ENCODE data around the gene ITPR3. TPM values are rescaled to one million over a fixed set of nuclear protein-coding genes. Genes with fewer than 3 reads are reported as not detected.

The ITPR3 gene
- total RNA-seq, 1 donor from 2014 or later: 4.7 TPM

GRCh38 chr6:33642897-33643296, 21.8 kb downstream of the ITPR3 start:
- Histone ChIP-seq H3K4me1 (ENCODE audit: control insufficient read depth in 3 of 3, insufficient read depth in 3 of 3, low read length in 3 of 3) (no peaks in the 10 kb centered on the region), H3K36me3 (ENCODE audit: control insufficient read depth in 3 of 3, insufficient read depth in 3 of 3, low read length in 3 of 3) (no peaks in the 10 kb centered on the region), H3K27ac (ENCODE audit: low read depth, low read length) (no peak overlapping the region), H3K9me3 (ENCODE audit: control insufficient read depth in 3 of 3, low read length in 3 of 3) (no peaks in the 10 kb centered on the region), H3K27me3 (ENCODE audit: control insufficient read depth in 3 of 3, insufficient read depth in 3 of 3, low read length in 3 of 3) (no peaks in the 10 kb centered on the region), H3K4me3 (ENCODE audit: low read length in 3 of 3) (no peak overlapping the region), H3K9ac (ENCODE audit: low read depth in 1 of 3, low read length in 3 of 3) (no peak overlapping the region)

GRCh38 chr6:33651403-33651802, 30.3 kb downstream of the ITPR3 start:
- Histone ChIP-seq H3K9ac (ENCODE audit: low read depth in 1 of 3, low read length in 3 of 3) (no peak overlapping the region), H3K9me3 (ENCODE audit: control insufficient read depth in 3 of 3, low read length in 3 of 3) (no peaks in the 10 kb centered on the region), H3K4me3 (ENCODE audit: low read length in 3 of 3) (no peak overlapping the region), H3K4me1 (ENCODE audit: control insufficient read depth in 3 of 3, insufficient read depth in 3 of 3, low read length in 3 of 3) (peaks cover 0 to 2% (median 2%) of the 10 kb centered on the region in 3 donors), H3K27ac (ENCODE audit: low read depth, low read length) (no peak overlapping the region), H3K27me3 (ENCODE audit: control insufficient read depth in 3 of 3, insufficient read depth in 3 of 3, low read length in 3 of 3) (no peaks in the 10 kb centered on the region), H3K36me3 (ENCODE audit: control insufficient read depth in 3 of 3, insufficient read depth in 3 of 3, low read length in 3 of 3) (peaks cover 0 to under 1% (median 0%) of the 10 kb centered on the region in 3 donors)

- peaks cover 0 to 2% (median 0%) of the 10 kb centered on the region in 3 donors for H3K36me3 ChIP-seq (ENCODE audit: control insufficient read depth in 3 of 3, insufficient read depth in 3 of 3, low read length in 3 of 3)
- no peaks in the 10 kb centered on the region for H3K27me3 ChIP-seq (ENCODE audit: control insufficient read depth in 3 of 3, insufficient read depth in 3 of 3, low read length in 3 of 3)
- H3K9me3 ChIP-seq (ENCODE audit: control insufficient read depth in 3 of 3, low read length in 3 of 3): no peaks in the 10 kb centered on the region
- no peak overlapping the region for H3K27ac ChIP-seq (ENCODE audit: low read depth, low read length)
- H3K4me3 ChIP-seq (ENCODE audit: low read length in 3 of 3): no peak overlapping the region
- no peak overlapping the region for H3K9ac ChIP-seq (ENCODE audit: low read depth in 1 of 3, low read length in 3 of 3)
- peaks cover 0 to 2% (median 2%) of the 10 kb centered on the region in 3 donors for H3K4me1 ChIP-seq (ENCODE audit: control insufficient read depth in 3 of 3, insufficient read depth in 3 of 3, low read length in 3 of 3)
Observed at GRCh38 chr6:33652002-33652401, 30.9 kb downstream of the ITPR3 start.

GRCh38 chr6:33654831-33655554, 33.9 kb downstream of the ITPR3 start:
- H3K27me3 ChIP-seq (ENCODE audit: control insufficient read depth in 3 of 3, insufficient read depth in 3 of 3, low read length in 3 of 3): no peaks in the 10 kb centered on the region

GRCh38 chr6:33656844-33657243, 35.7 kb downstream of the ITPR3 start:
- H3K27ac ChIP-seq (ENCODE audit: low read depth, low read length): no peak overlapping the region
- H3K4me1 ChIP-seq (ENCODE audit: control insufficient read depth in 3 of 3, insufficient read depth in 3 of 3, low read length in 3 of 3): peaks cover 0 to 2% (median 2%) of the 10 kb centered on the region in 3 donors
- H3K9ac ChIP-seq (ENCODE audit: low read depth in 1 of 3, low read length in 3 of 3): no peak overlapping the region
- H3K9me3 ChIP-seq (ENCODE audit: control insufficient read depth in 3 of 3, low read length in 3 of 3): no peaks in the 10 kb centered on the region
- H3K27me3 ChIP-seq (ENCODE audit: control insufficient read depth in 3 of 3, insufficient read depth in 3 of 3, low read length in 3 of 3): no peaks in the 10 kb centered on the region
- peaks cover 0 to 3% (median 0%) of the 10 kb centered on the region in 3 donors for H3K36me3 ChIP-seq (ENCODE audit: control insufficient read depth in 3 of 3, insufficient read depth in 3 of 3, low read length in 3 of 3)
- H3K4me3 ChIP-seq (ENCODE audit: low read length in 3 of 3): no peak overlapping the region

More at GRCh38 chr6:33654831-33655554, 33.9 kb downstream of the ITPR3 start:
- Histone ChIP-seq H3K36me3 (ENCODE audit: control insufficient read depth in 3 of 3, insufficient read depth in 3 of 3, low read length in 3 of 3) (peaks cover 0 to 3% (median 0%) of the 10 kb centered on the region in 3 donors), H3K4me1 (ENCODE audit: control insufficient read depth in 3 of 3, insufficient read depth in 3 of 3, low read length in 3 of 3) (peaks cover 0 to 2% (median 2%) of the 10 kb centered on the region in 3 donors), H3K4me3 (ENCODE audit: low read length in 3 of 3) (no peak overlapping the region), H3K27ac (ENCODE audit: low read depth, low read length) (no peak overlapping the region), H3K9ac (ENCODE audit: low read depth in 1 of 3, low read length in 3 of 3) (no peak overlapping the region), H3K9me3 (ENCODE audit: control insufficient read depth in 3 of 3, low read length in 3 of 3) (no peaks in the 10 kb centered on the region)

GRCh38 chr6:33658982-33659689, 38.0 kb downstream of the ITPR3 start:
- no peak overlapping the region for H3K4me3 ChIP-seq (ENCODE audit: low read length in 3 of 3)
- peaks cover 0 to 3% (median 3%) of the 10 kb centered on the region in 3 donors for H3K36me3 ChIP-seq (ENCODE audit: control insufficient read depth in 3 of 3, insufficient read depth in 3 of 3, low read length in 3 of 3)
- no peak overlapping the region for H3K27ac ChIP-seq (ENCODE audit: low read depth, low read length)
- no peaks in the 10 kb centered on the region for H3K27me3 ChIP-seq (ENCODE audit: control insufficient read depth in 3 of 3, insufficient read depth in 3 of 3, low read length in 3 of 3)
- H3K9ac ChIP-seq (ENCODE audit: low read depth in 1 of 3, low read length in 3 of 3): no peak overlapping the region
- H3K9me3 ChIP-seq (ENCODE audit: control insufficient read depth in 3 of 3, low read length in 3 of 3): no peaks in the 10 kb centered on the region
- peaks cover 0 to 7% (median 2%) of the 10 kb centered on the region in 3 donors for H3K4me1 ChIP-seq (ENCODE audit: control insufficient read depth in 3 of 3, insufficient read depth in 3 of 3, low read length in 3 of 3)

- Histone ChIP-seq H3K9me3 (ENCODE audit: control insufficient read depth in 3 of 3, low read length in 3 of 3) (no peaks in the 10 kb centered on the region), H3K4me1 (ENCODE audit: control insufficient read depth in 3 of 3, insufficient read depth in 3 of 3, low read length in 3 of 3) (peaks cover 0 to 6% (median 0%) of the 10 kb centered on the region in 3 donors), H3K27ac (ENCODE audit: low read depth, low read length) (no peak overlapping the region), H3K36me3 (ENCODE audit: control insufficient read depth in 3 of 3, insufficient read depth in 3 of 3, low read length in 3 of 3) (peaks cover 0 to 3% (median 3%) of the 10 kb centered on the region in 3 donors), H3K27me3 (ENCODE audit: control insufficient read depth in 3 of 3, insufficient read depth in 3 of 3, low read length in 3 of 3) (no peaks in the 10 kb centered on the region), H3K4me3 (ENCODE audit: low read length in 3 of 3) (no peak overlapping the region), H3K9ac (ENCODE audit: low read depth in 1 of 3, low read length in 3 of 3) (no peak overlapping the region)
Observed at GRCh38 chr6:33659986-33660385, 38.9 kb downstream of the ITPR3 start.

GRCh38 chr6:33661106-33661838, 40.1 kb downstream of the ITPR3 start:
- no peaks in the 10 kb centered on the region for H3K9me3 ChIP-seq (ENCODE audit: control insufficient read depth in 3 of 3, low read length in 3 of 3)
- no peaks in the 10 kb centered on the region for H3K27me3 ChIP-seq (ENCODE audit: control insufficient read depth in 3 of 3, insufficient read depth in 3 of 3, low read length in 3 of 3)
- peaks cover 0 to 6% (median 0%) of the 10 kb centered on the region in 3 donors for H3K4me1 ChIP-seq (ENCODE audit: control insufficient read depth in 3 of 3, insufficient read depth in 3 of 3, low read length in 3 of 3)
- H3K27ac ChIP-seq (ENCODE audit: low read depth, low read length): no peak overlapping the region
- H3K9ac ChIP-seq (ENCODE audit: low read depth in 1 of 3, low read length in 3 of 3): no peak overlapping the region
- H3K4me3 ChIP-seq (ENCODE audit: low read length in 3 of 3): no peak overlapping the region
- H3K36me3 ChIP-seq (ENCODE audit: control insufficient read depth in 3 of 3, insufficient read depth in 3 of 3, low read length in 3 of 3): peaks cover 0 to 6% (median 3%) of the 10 kb centered on the region in 3 donors

GRCh38 chr6:33662318-33662717, 41.2 kb downstream of the ITPR3 start:
- no peak overlapping the region for H3K9ac ChIP-seq (ENCODE audit: low read depth in 1 of 3, low read length in 3 of 3)
- no peak overlapping the region for H3K4me3 ChIP-seq (ENCODE audit: low read length in 3 of 3)
- no peak overlapping the region for H3K27ac ChIP-seq (ENCODE audit: low read depth, low read length)
- peaks cover 0 to 6% (median 0%) of the 10 kb centered on the region in 3 donors for H3K4me1 ChIP-seq (ENCODE audit: control insufficient read depth in 3 of 3, insufficient read depth in 3 of 3, low read length in 3 of 3)
- peaks cover 0 to 6% (median 3%) of the 10 kb centered on the region in 3 donors for H3K36me3 ChIP-seq (ENCODE audit: control insufficient read depth in 3 of 3, insufficient read depth in 3 of 3, low read length in 3 of 3)
- H3K9me3 ChIP-seq (ENCODE audit: control insufficient read depth in 3 of 3, low read length in 3 of 3): no peaks in the 10 kb centered on the region
- H3K27me3 ChIP-seq (ENCODE audit: control insufficient read depth in 3 of 3, insufficient read depth in 3 of 3, low read length in 3 of 3): no peaks in the 10 kb centered on the region

Measured in skeletal muscle tissue (tissue), 4 donors.